CD4-positive, alpha-beta T cell treated with Interleukin-12 subunit alpha and Interleukin-12 subunit beta, for 1 hour (primary cell): ENCODE results near the gene RASA1.
"Not testable (repeated sequence)": the region's sequence is repeated elsewhere in the genome, so short reads cannot be mapped to it uniquely, and the experiment has no call there.

Experiments used
- DNase-seq: peaks from one replicate; pipeline ENCODE4 v3.0.0-alpha.2; 2020

The RASA1 gene

DNA sequence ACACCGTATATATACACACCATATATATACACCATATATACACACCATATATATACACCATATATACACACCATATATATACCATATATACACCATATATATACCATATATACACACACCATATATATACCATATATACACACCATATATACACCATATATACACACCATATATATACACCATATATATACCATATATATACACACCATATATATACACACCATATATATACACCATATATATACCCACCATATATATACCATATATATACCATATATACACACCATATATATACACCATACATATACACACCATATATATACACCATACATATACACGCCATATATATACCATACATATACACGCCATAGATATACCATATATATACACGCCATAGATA lies 19.6 kb downstream of the RASA1 start:
- DNase-seq: not testable (repeated sequence)

DNA sequence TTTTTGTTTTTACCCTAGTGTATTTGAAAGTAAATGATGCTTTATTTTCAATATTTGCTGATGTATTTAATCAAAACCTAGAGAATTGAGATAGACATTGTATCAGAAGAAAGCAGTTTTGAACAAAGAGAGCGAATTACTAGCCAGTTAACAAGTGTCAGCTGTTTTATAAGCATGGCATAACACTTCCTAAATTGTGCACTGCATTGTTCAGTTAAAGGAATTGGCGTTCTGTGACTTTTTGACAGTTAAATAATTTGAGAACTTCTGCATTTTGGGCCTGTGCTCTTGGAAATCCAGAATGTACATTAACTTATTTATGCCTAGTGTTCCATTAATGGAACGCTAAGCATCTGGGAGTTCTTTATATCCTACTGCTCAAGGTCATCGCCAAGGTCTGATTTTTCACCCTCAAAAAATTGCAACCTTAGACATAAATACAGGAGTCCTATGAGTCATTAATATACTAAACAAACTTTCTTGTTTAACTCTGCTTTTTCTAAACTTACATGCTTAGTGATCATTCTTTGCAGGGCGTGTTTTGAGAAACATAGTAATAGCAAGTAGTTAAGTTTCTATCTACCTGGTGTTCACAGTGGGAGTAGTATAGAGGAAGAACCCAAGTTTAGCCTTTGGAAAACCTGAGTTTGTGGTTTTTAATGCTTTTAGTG lies 31.1 kb downstream of the RASA1 start:
- DNase-seq: no peak

DNA sequence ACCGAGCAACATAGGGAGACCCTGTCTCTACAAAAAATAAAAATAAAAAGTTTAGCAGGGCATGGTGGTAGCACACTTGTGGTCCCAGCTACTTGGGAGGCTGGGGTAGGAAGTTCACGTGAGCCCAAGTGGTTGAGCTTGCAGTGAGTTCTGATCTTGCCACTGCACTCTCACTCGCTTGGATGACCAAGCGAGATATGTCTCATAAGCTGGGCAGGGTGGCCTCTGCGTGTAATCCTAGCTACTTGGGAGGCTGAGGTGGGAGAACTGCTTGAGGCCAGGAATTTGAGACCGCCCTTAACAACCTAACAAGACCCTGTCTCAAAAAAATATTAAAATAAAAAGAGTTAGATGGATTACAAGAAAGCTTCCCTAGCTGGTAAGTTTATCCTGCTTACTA lies 32.5 kb downstream of the RASA1 start:
- DNase-seq: no peak

DNA sequence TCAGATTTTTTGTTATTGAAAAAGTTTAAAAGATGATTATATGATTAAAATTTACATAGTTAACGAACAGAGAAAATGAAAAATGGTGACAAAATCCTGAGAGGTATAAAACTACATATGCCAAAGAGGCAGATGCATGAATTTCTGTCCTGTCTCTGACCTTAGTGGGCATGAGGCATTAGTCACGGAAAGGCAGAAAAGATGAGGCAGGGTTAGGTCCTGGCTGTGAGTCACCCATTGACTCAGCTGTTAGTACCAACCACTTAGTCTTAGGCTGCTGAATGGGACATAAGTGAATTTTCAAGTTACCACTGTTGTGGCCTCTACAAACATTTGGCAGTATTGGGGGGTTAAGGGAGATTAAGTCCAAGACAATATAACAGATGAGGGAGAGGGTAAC lies 33.1 kb downstream of the RASA1 start:
- DNase-seq: no peak

DNA sequence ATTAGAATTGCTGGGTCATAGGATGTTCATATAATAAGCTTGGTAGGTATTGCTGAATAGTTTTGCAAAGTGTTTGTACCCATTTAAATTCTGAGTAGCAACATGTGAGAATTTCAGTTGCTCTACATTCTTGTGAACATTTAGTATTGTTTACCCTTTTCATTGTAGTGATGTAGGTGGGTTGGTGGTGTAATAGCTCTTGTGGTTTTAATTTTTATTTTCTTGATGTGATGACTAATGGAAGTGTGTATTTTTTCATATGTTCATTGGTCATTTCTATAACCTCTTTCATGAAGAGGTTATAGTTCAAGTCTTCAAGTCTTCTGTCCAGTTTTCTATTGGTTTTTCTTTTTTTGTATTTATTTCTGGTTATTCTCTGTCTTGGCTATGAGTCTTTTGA lies 34.4 kb downstream of the RASA1 start:
- DNase-seq: no peak

DNA sequence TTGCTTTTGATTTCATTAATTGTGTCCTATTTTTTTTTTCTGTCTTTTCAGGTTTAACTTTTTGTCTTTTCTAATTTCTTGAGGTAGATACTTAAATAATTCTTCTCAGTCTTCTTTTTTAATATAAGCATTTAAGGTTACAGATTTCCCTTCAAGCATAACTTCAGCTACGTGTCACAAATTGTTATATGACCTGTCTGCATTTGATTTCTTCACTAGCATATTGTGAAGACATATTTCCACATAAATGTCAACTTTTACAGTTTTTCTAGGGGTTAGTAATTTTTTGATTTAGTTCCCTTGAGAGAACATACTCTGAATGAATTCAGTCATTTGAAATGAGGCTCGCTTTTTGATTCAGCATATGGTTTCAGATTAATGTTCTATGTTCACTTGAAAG lies 35.6 kb downstream of the RASA1 start:
- no peak for DNase-seq

DNA sequence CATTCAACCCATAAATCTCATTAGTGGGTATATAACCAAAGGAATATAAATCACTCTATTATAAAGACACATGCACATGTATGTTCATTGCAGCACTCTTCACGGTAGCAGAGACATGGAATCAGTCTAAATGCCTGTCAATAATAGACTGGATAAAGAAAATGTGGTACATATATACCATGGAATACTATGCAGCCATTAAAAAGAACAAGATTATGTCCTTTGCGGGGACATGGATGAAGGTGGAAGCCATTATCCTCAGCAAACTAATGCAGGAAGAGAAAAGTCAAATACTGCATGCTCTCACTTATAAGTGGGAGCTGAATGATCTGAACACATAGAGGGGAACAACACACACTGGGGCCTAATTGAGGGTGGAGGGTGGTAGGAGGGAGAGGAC lies 38.4 kb downstream of the RASA1 start:
- not testable (repeated sequence) for DNase-seq

DNA sequence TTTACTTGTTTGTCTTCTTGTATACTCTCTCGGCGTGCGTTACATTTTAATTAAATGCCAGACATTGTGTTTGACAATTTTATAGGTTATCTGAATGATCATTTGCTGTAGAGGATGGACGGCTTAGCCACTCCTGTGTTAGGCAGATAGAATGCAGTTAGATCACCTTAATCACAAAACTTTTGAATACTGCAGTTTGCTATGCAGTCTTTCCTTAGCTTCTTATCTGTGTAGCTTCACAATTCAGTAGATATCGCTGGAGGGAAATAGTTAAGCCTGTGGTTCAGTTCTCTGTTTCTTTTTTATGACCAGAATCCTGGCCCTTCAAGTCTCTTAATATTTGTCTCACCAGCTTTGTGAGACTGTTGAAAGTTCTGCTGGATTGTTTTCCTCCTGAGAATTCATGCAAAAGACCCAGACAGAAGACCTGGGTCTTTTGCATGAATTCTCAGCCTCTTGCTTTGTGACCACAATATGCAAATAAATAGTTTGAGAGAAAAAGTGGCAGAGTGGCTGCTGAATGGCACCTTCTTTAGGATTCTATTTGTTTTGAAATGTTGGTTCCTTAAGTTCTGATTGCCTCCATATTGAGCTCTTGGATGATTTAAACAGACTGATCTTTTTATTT lies 40.2 kb downstream of the RASA1 start:
- DNase-seq: no peak

DNA sequence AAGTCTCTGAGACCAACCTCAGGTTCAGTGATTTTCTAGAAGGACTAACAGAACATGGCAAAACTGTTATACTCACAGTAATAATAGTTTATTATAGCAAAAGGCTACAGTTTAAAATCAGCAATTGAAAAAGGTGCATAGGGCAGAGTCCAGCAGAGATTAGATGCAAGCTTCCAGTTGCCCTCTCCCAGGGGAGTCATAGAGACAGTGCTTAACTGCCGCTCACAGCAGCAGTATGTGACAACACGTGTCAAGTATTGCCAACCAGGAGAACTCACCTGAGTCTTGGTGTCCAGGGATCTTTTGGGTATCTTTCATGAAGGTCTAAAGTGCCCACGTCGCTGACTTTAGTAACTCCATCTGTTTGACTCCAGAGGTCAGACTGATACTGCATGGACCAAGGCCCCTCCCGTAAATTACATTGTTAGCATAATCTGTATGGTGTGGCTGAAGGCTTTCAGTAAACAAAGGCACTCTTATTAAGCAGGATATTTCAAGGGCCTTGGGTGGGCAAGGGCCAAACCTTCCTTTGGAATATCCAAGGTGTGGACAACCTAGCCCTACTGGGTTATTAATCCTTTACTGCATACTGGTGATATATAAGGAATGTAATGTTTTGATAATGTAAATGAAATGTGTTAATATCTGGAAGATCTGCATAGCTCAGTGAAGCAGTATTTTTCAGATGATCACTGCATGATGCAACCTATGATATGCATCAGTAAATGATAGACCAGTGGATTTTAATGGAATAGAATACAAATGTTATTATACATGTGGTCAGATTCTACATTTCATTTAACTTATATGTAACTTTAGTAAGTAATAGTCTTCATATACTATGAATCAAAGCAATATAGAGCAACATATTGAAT lies 44.0 kb downstream of the RASA1 start:
- DNase-seq: no peak

DNA sequence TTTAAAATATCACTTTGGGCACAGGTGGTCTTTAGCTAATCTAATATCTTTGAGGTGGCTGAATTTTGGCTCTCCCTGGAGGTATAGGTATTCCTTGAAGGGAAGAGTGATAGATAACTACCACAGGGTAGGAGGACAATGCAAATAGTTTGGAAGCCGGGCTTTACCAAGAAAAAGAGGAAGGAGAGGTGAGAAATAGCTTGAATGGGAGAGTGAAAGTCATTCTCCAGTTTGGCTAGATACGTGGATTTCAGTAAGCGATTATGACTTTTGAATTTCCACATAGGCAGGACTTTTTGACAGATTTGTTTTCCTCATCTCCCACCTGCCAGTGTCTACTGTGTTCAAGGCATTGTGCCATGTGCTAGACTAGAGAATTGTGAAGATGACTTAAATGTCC lies 45.5 kb downstream of the RASA1 start:
- DNase-seq: no peak

DNA sequence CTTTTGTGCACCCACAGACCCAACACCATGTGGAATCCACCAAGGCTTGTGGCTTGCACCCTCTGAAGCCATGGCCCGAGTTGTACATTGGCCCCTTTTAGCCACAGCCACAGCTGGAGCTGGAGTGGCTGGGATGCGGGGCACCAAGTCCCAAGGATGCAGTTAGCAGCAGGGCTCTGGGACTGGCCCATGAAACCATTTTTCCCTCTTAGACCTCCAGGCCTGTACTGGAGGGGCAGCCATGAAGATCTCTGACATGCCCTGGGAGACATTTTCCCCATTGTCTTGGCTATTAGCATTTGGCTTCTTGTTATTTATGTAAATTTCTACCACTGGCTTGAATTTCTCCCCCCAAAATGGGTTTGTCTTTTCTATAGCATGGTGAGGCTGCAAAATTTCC lies 51.8 kb downstream of the RASA1 start:
- no peak for DNase-seq

DNA sequence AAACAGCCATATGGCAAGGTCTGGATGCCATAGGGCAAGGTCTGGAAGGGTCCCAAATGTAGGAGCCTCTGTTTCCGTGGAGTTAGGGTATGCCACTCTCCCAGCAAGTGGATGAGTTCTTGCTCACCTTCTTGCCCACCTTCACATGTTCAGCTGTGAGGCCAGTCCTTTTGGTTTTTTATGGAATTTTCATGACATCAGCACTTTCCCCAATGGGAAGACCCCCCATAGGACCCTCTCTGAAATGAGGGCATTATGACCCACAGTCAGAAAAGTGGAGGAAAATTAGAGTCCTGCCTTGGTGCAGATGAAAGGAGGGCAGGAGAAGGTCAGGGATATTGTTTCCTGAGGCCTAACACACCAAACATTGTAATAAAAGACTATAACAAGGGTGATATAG lies 53.9 kb downstream of the RASA1 start:
- no peak for DNase-seq

DNA sequence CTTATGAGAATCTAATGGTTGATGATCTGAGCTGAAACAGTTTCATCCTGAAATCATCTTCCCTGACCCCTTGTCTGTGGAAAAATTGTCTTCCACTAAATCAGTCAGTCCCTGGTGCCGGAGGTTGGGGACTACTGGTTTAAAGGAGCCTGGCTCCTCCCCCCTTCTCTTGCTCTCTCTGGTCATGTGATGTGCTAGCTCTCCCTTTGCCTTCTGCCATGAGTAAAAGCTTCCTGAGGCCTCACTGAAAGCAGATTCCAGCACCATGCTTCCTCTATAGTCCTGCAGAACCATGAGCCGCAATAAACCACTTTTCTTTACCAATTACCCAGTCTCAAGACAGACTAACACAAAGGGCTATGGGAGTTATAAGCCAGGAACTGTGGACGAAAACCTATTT lies 54.7 kb downstream of the RASA1 start:
- no peak for DNase-seq

DNA sequence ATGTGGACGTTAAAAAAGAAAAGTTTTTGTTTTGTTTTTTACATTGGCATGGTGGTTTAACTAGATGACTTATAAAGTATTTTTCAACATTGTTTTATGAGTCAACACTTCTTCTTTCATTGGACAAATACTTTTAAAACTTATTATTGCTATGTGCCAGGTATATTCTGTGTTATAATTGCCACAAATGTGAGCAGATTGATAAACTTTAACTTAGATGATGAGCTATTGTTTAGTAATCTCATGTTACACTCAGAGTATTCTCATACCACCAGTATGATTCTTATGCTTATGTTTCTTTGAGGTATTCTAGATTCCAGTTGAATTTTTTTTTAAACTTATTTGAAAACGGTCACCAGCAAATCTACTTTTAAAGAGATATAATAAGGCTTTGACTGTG lies 60.3 kb downstream of the RASA1 start:
- DNase-seq: no peak

DNA sequence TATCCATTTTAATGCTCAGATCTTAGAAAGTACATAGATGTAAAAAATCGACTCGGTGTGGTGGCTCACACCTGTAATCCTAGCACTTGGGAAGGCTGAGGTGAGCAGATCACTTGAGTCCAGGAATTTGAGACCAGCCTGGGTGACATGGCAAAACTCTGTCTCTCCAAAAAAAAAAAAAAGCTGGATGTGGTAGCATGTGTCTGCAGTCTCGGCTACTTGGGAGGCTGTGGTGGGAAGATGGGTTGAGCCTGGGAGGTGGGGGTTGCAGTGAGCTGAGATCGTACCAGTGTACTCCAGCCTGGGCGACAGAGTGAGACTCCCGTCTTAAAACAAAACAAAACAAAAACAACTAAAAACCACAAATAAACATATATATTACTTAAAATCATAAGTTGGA lies 61.4 kb downstream of the RASA1 start:
- DNase-seq: no peak

DNA sequence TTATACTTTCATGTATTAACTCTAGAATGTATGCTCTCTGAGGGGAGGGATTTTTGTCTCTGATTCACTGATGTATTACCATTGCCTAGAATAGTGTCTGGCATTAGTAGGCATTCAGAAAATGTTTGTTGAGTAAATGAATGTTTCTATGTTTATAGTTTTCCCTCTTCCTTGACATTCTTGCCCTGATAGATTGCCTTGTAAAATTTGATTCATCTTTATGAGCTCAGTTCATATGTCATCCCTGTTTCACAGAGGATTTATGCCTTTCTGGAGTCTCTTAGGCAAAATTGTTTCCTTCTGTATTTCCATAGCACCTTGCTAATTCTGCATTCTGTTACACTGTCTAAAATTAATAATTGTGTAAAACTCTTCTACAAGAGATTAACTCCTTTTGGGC lies 72.3 kb downstream of the RASA1 start:
- no peak for DNase-seq

DNA sequence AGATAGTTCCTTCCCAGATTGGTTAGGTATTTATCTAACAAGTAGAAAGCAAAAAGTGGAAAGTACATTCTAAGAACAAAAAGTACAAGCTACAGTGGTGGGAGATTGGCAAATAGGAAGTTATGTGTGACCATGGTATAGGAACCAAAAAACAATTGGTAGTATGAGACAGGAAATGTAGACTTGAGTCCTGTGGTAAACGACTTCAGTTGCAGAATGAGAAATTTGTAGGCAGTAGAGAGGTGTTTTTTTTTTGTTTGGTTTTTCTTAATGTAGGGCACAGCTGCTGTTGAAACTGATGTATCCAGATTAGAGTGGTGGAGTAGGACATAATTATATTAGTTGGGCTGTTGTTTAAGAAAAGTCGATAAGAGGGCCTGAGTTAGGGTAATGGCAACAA lies 73.0 kb downstream of the RASA1 start:
- peak; percentile 51 for DNase-seq

DNA sequence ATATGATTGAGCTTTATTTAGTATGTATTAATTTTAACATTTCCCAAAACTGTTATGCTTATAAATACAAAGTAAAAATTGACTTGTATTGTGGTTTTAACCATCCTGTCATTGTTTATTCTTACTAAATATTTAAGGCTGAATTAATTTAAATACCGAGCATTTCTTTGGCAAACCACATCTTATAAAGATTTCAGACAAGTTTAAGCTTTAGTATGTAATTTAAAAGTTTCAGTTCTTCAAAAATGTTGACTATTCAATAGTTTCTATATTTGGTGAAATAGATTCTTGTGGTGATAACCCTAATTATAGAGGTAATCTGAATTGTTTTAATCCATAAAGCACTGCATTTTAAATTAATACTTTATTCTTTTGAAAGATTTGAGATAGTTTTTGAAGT lies 79.6 kb downstream of the RASA1 start:
- no peak for DNase-seq

DNA sequence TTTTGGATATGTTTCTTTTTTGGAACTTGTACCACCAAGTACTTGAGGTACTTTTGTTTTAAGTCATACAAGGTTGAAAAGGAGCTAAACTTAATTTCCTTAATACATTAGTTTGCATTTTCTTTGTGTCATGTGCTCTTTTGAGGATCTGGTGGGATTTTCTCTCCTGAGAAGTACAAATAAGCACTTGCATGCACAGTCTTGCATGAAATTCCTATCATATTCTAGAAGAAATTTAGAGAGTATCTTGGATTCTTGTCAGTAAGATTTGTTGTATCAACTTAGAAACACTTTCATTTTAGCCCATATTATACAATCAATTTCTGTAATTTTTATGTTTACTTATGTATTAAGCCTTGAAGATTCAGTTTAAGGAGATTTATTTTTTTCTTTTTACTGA lies 80.2 kb downstream of the RASA1 start:
- DNase-seq: no peak

DNA sequence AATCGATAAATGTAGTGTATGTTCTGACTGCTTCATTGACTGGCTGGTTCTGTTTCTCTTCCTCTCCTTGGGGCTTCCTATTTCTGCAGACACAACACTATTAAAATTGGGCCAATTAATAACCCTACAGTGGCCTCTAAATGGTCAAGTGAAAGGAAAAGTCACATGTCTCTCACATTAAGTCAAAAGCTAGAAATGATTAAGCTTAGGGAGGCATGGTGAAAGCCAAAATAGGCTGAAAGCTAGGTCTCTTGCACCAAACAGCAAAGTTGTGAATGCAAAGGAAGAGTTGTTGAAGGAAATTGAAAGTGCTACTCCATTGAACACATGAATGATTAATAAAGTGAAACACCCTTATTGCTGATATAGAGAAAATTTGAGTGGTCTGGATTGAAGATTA lies 86.8 kb downstream of the RASA1 start:
- DNase-seq: no peak

DNA sequence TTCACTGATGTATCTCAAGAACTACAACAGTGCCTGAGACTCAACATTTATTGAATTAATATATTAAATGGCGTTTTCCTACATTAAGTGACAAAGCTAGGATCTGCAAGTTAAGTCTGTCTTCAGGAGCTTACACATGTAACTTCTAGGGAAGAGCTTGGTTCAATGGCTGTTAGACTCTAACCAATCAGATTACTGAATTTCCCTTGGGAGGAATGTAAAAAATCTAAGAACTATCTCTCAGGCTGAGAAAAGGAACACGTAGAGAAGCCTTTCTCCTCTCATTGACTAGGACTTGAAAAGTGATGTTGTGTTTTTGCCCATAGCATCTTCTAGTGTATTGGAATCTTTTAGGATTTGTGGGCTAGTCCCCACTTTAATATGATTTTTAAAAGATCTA lies 91.4 kb downstream of the RASA1 start:
- DNase-seq: no peak

DNA sequence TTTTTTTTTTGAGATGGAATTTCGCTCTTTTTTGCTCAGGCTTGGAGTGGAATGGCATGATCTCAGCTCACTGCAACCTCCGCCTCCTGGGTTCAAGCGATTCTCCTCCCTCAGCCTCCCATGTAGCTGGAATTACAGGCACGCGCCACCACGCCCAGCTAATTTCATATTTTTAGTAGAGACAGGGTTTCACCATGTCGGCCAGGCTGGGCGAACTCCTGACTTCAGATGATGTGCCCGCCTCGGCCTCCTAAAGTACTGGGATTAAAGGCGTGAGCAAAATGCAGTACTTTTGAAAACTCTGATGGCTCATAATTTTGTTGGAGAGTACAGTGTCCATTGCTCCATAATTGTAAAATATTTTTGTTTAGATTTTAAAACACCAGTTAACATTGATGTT lies 92.4 kb downstream of the RASA1 start:
- no peak for DNase-seq

DNA sequence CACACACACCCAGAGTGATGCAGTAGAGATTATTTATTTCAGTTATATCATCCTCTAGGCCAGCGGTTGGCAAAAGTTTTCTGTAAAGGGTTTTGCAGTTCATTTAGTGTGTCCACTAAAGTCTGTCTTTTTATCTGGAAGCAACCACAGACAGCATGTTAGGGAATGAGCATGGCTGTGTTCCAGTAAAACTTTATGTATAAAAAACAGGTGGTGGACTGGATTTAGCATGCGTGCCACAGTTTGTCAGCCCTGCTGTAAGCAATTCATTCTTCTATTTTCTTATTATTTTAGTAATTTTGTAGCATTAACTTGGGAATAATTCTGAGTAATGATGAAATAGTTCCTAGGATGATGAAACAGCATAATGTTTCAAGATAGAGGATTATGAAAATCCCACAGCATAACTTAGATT lies 93.4 kb downstream of the RASA1 start:
- no peak for DNase-seq

DNA sequence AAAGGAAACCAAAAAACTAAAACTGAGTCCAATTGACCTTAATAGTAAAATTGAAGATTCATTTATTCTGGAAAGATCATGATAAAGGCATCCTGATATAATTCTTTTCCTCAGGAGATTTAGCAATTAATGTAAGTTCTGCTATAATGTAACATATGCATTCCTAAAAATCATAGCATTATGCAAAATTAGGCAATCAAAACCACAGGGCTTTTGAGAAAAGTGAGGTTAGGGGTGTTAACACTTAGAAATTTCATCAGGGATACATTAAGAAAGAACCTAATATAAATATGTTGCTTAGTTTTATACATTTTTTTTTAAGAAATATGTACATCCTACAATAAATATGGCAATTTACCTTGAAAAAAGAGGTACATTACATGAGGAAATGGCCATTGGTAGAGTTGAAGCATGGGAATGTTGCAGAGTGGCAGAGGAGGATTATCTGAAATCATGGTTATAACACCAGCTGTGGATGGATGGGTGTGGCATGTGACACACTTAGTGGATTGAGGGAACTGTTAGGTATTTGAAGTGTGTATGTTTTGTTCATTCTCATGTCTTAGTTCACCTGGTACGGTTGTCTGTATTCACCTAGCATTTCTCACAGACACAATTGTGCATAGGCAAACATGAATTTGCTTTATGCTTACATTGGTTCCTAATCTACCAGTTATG lies 94.0 kb downstream of the RASA1 start:
- DNase-seq: no peak
